H1 (cell line): ENCODE measurements around the gene ANKS1B.

Source experiments
- CEBPB ChIP-seq: IDR thresholded peaks from 2 replicates; pipeline ENCODE4 v1.6.1; 2012; ENCODE audit warnings: low read depth, low read length
- GTF2F1 ChIP-seq: IDR thresholded peaks from 2 replicates; pipeline ENCODE4 v1.6.1; 2012; ENCODE audit warnings: low read depth, low read length, improper control_type of control experiment, borderline replicate concordance
- JUND ChIP-seq: IDR thresholded peaks from 2 replicates; pipeline ENCODE4 v1.6.1; 2011; ENCODE audit warnings: mild to moderate bottlenecking, improper control_type of control experiment, low read length
- MAFK ChIP-seq: IDR thresholded peaks from 2 replicates; pipeline ENCODE4 v1.6.1; 2012; ENCODE audit warnings: low read depth, mild to moderate bottlenecking, improper control_type of control experiment, low read length
- POLR2A ChIP-seq, 2 experiments: IDR thresholded peaks; 1 replicate in 1 of 2; 2 replicates in 1 of 2; pipeline ENCODE4 v1.6.1; 2011; ENCODE audit warnings: low read depth in 2 of 2, low read length in 2 of 2, mild to moderate bottlenecking in 2 of 2; ENCODE audit errors: control extremely low read depth in 1 of 2
- POLR2AphosphoS5 ChIP-seq: IDR thresholded peaks from 2 replicates; pipeline ENCODE4 v1.6.1; 2011; ENCODE audit warnings: low read depth, low read length
- SIX5 ChIP-seq: IDR thresholded peaks from 2 replicates; pipeline ENCODE4 v1.6.1; 2011; ENCODE audit warnings: mild to moderate bottlenecking, low read depth, low read length
- SP4 ChIP-seq: IDR thresholded peaks from 2 replicates; pipeline ENCODE4 v1.6.1; 2012; ENCODE audit warnings: low read length, inconsistent platforms
- SRF ChIP-seq: IDR thresholded peaks from 2 replicates; pipeline ENCODE4 v1.6.1; 2011; ENCODE audit warnings: mild to moderate bottlenecking, low read depth, low read length, moderate library complexity
- TAF1 ChIP-seq: IDR thresholded peaks from 2 replicates; pipeline ENCODE4 v1.6.1; 2011; ENCODE audit warnings: mild to moderate bottlenecking, low read depth, low read length
- ZNF274 ChIP-seq: IDR thresholded peaks from 2 replicates; pipeline ENCODE4 v1.7.0; 2012; ENCODE audit warnings: low read length, borderline replicate concordance; ENCODE audit errors: extremely low read depth
- TF ChIP-seq, protein P1 (sequence below), 3 experiments: IDR thresholded peaks; 1 replicate in 2 of 3; 2 replicates in 1 of 3; pipeline versions ENCODE4 v1.5.1 to v1.6.1; 2011; ENCODE audit warnings: low read length in 3 of 3, mild to moderate bottlenecking in 3 of 3, inconsistent platforms in 2 of 3, low read depth in 1 of 3, moderate library complexity in 1 of 3; ENCODE audit not compliant: insufficient read depth in 1 of 3; ENCODE audit errors: control extremely low read depth in 1 of 3
- TF ChIP-seq, protein P2 (sequence below): fragments of 300-600 bp; sonication (generic); IDR thresholded peaks from 2 replicates; pipeline ENCODE4 v1.7.1; 2012; ENCODE audit warnings: low read length, moderate library complexity, mild to moderate bottlenecking, inconsistent platforms; ENCODE audit not compliant: insufficient replicate concordance
- TF ChIP-seq, protein P3 (sequence below): IDR thresholded peaks from 2 replicates; pipeline ENCODE4 v1.6.1; 2011; ENCODE audit warnings: low read length, improper control_type of control experiment

DNA sequence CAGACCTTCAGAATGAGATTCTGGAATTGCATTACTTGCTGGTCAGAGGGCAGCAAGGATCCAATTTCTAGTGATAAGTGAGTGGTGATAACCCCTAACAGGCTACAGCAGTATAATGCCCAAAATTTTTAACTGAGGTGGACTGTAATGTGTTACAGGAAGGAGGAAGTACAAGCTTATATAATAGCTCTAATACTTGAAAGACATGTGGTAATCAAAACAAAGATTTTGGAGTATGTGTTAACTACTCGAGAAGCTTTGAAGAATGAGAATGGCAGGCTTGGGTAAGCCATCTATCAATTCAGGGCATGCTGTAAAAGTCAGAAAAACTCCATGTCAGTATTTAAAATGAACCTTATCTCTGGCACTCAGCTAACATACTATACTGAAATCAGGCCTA lies 70.5 kb downstream of the ANKS1B start:
- TF ChIP-seq POLR2AphosphoS5 (no peak), JUND (no peak), POLR2A (IDR thresholded peaks at IDR 0.05; ENCODE audit: control extremely low read depth in 1 of 2, low read depth in 2 of 2, low read length in 2 of 2) (no peak), CEBPB (no peak), SP4 (no peak), TAF1 (no peak), SIX5 (no peak), SRF (no peak), GTF2F1 (no peak), ZNF274 (no peak), MAFK (no peak)
- TF ChIP-seq, protein P1, sequence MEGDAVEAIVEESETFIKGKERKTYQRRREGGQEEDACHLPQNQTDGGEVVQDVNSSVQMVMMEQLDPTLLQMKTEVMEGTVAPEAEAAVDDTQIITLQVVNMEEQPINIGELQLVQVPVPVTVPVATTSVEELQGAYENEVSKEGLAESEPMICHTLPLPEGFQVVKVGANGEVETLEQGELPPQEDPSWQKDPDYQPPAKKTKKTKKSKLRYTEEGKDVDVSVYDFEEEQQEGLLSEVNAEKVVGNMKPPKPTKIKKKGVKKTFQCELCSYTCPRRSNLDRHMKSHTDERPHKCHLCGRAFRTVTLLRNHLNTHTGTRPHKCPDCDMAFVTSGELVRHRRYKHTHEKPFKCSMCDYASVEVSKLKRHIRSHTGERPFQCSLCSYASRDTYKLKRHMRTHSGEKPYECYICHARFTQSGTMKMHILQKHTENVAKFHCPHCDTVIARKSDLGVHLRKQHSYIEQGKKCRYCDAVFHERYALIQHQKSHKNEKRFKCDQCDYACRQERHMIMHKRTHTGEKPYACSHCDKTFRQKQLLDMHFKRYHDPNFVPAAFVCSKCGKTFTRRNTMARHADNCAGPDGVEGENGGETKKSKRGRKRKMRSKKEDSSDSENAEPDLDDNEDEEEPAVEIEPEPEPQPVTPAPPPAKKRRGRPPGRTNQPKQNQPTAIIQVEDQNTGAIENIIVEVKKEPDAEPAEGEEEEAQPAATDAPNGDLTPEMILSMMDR (IDR thresholded peaks at IDR 0.05; ENCODE audit: control extremely low read depth in 1 of 3, insufficient read depth in 1 of 3, low read depth in 1 of 3, low read length in 3 of 3), result no peak
- TF ChIP-seq, protein P2, sequence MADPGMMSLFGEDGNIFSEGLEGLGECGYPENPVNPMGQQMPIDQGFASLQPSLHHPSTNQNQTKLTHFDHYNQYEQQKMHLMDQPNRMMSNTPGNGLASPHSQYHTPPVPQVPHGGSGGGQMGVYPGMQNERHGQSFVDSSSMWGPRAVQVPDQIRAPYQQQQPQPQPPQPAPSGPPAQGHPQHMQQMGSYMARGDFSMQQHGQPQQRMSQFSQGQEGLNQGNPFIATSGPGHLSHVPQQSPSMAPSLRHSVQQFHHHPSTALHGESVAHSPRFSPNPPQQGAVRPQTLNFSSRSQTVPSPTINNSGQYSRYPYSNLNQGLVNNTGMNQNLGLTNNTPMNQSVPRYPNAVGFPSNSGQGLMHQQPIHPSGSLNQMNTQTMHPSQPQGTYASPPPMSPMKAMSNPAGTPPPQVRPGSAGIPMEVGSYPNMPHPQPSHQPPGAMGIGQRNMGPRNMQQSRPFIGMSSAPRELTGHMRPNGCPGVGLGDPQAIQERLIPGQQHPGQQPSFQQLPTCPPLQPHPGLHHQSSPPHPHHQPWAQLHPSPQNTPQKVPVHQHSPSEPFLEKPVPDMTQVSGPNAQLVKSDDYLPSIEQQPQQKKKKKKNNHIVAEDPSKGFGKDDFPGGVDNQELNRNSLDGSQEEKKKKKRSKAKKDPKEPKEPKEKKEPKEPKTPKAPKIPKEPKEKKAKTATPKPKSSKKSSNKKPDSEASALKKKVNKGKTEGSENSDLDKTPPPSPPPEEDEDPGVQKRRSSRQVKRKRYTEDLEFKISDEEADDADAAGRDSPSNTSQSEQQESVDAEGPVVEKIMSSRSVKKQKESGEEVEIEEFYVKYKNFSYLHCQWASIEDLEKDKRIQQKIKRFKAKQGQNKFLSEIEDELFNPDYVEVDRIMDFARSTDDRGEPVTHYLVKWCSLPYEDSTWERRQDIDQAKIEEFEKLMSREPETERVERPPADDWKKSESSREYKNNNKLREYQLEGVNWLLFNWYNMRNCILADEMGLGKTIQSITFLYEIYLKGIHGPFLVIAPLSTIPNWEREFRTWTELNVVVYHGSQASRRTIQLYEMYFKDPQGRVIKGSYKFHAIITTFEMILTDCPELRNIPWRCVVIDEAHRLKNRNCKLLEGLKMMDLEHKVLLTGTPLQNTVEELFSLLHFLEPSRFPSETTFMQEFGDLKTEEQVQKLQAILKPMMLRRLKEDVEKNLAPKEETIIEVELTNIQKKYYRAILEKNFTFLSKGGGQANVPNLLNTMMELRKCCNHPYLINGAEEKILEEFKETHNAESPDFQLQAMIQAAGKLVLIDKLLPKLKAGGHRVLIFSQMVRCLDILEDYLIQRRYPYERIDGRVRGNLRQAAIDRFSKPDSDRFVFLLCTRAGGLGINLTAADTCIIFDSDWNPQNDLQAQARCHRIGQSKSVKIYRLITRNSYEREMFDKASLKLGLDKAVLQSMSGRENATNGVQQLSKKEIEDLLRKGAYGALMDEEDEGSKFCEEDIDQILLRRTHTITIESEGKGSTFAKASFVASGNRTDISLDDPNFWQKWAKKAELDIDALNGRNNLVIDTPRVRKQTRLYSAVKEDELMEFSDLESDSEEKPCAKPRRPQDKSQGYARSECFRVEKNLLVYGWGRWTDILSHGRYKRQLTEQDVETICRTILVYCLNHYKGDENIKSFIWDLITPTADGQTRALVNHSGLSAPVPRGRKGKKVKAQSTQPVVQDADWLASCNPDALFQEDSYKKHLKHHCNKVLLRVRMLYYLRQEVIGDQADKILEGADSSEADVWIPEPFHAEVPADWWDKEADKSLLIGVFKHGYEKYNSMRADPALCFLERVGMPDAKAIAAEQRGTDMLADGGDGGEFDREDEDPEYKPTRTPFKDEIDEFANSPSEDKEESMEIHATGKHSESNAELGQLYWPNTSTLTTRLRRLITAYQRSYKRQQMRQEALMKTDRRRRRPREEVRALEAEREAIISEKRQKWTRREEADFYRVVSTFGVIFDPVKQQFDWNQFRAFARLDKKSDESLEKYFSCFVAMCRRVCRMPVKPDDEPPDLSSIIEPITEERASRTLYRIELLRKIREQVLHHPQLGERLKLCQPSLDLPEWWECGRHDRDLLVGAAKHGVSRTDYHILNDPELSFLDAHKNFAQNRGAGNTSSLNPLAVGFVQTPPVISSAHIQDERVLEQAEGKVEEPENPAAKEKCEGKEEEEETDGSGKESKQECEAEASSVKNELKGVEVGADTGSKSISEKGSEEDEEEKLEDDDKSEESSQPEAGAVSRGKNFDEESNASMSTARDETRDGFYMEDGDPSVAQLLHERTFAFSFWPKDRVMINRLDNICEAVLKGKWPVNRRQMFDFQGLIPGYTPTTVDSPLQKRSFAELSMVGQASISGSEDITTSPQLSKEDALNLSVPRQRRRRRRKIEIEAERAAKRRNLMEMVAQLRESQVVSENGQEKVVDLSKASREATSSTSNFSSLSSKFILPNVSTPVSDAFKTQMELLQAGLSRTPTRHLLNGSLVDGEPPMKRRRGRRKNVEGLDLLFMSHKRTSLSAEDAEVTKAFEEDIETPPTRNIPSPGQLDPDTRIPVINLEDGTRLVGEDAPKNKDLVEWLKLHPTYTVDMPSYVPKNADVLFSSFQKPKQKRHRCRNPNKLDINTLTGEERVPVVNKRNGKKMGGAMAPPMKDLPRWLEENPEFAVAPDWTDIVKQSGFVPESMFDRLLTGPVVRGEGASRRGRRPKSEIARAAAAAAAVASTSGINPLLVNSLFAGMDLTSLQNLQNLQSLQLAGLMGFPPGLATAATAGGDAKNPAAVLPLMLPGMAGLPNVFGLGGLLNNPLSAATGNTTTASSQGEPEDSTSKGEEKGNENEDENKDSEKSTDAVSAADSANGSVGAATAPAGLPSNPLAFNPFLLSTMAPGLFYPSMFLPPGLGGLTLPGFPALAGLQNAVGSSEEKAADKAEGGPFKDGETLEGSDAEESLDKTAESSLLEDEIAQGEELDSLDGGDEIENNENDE, result no peak
- TF ChIP-seq, protein P3, sequence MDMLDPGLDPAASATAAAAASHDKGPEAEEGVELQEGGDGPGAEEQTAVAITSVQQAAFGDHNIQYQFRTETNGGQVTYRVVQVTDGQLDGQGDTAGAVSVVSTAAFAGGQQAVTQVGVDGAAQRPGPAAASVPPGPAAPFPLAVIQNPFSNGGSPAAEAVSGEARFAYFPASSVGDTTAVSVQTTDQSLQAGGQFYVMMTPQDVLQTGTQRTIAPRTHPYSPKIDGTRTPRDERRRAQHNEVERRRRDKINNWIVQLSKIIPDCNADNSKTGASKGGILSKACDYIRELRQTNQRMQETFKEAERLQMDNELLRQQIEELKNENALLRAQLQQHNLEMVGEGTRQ, result no peak
